Measurements from ENCODE around the gene PTCSC3. TPM values are rescaled to one million over a fixed set of nuclear protein-coding genes. Genes with fewer than 3 reads are reported as not detected.

The PTCSC3 gene
- total RNA-seq, 1 donor from 2014 or later = not detected

- Mint-ChIP-seq H3K4me1 (ENCODE audit: low read depth, unreplicated experiment) (no peaks in the 10 kb centered on the region), H3K4me3 (ENCODE audit: unreplicated experiment) (no peak overlapping the region), H3K27me3 (ENCODE audit: low read depth, unreplicated experiment) (no peaks in the 10 kb centered on the region), H3K27ac (ENCODE audit: unreplicated experiment) (no peak overlapping the region), H3K36me3 (ENCODE audit: low read depth, unreplicated experiment) (no peaks in the 10 kb centered on the region), H3K9me3 (ENCODE audit: unreplicated experiment) (peaks cover 5% of the 10 kb centered on the region)
- no peak overlapping the region for H3K9ac ChIP-seq (ENCODE audit: low read length)
- no peak for TF ChIP-seq EZH2 (IDR thresholded peaks at IDR 0.05; ENCODE audit: insufficient read depth, low read length)
- no peak overlapping the region for H3K4me2 ChIP-seq (ENCODE audit: low read length)
- H3K4me1 ChIP-seq (ENCODE audit: insufficient read depth, low read length) = no peaks in the 10 kb centered on the region
- H3K9me3 ChIP-seq (ENCODE audit: insufficient read depth, low read depth, low read length) = no peaks in the 10 kb centered on the region
- no peak overlapping the region for H2AFZ ChIP-seq (ENCODE audit: low read depth, low read length)
- FAIRE-seq (no peak), DNase-seq (ENCODE audit: low read depth) (peak; percentile 12)
- no peaks in the 10 kb centered on the region for H3K79me2 ChIP-seq (ENCODE audit: insufficient read depth, low read length)
- no peaks in the 10 kb centered on the region for H3K36me3 ChIP-seq (ENCODE audit: insufficient read depth, low read length)
- H3K4me3 ChIP-seq (ENCODE audit: insufficient read depth, low read depth, low read length) = no peak overlapping the region
- H4K20me1 ChIP-seq (ENCODE audit: insufficient read depth, low read length) = no peaks in the 10 kb centered on the region
- H3K27ac ChIP-seq (ENCODE audit: low read depth, low read length) = no peak overlapping the region
- H3K27me3 ChIP-seq (ENCODE audit: insufficient read depth, low read length) = no peaks in the 10 kb centered on the region
These were observed 47.3 kb downstream of the PTCSC3 start for GRCh38 chr14:36129181-36129580.

GRCh38 chr14:36113341-36113740 is 63.2 kb downstream of the PTCSC3 start:
- no peaks in the 10 kb centered on the region for H3K36me3 ChIP-seq (ENCODE audit: insufficient read depth, low read length)
- H3K4me3 ChIP-seq (ENCODE audit: insufficient read depth, low read depth, low read length) = no peak overlapping the region
- Mint-ChIP-seq H3K27ac (ENCODE audit: unreplicated experiment) (no peak overlapping the region), H3K4me1 (ENCODE audit: low read depth, unreplicated experiment) (no peaks in the 10 kb centered on the region), H3K4me3 (ENCODE audit: unreplicated experiment) (no peak overlapping the region), H3K9me3 (ENCODE audit: unreplicated experiment) (no peaks in the 10 kb centered on the region), H3K27me3 (ENCODE audit: low read depth, unreplicated experiment) (peaks cover 2% of the 10 kb centered on the region), H3K36me3 (ENCODE audit: low read depth, unreplicated experiment) (no peaks in the 10 kb centered on the region)
- H4K20me1 ChIP-seq (ENCODE audit: insufficient read depth, low read length) = no peaks in the 10 kb centered on the region
- H3K27me3 ChIP-seq (ENCODE audit: insufficient read depth, low read length) = no peaks in the 10 kb centered on the region
- TF ChIP-seq EZH2 (IDR thresholded peaks at IDR 0.05; ENCODE audit: insufficient read depth, low read length) (no peak), CTCF (IDR thresholded peaks at IDR 0.05; ENCODE audit: insufficient read depth, low read depth, low read length) (no peak)
- H3K9me3 ChIP-seq (ENCODE audit: insufficient read depth, low read depth, low read length) = no peaks in the 10 kb centered on the region
- H3K79me2 ChIP-seq (ENCODE audit: insufficient read depth, low read length) = no peaks in the 10 kb centered on the region
- no peak for FAIRE-seq
- H3K4me2 ChIP-seq (ENCODE audit: low read length) = no peak overlapping the region
- no peak for DNase-seq (ENCODE audit: low read depth)
- H3K27ac ChIP-seq (ENCODE audit: low read depth, low read length) = no peak overlapping the region
- H3K9ac ChIP-seq (ENCODE audit: low read length) = no peak overlapping the region
- H3K4me1 ChIP-seq (ENCODE audit: insufficient read depth, low read length) = no peaks in the 10 kb centered on the region
- no peak overlapping the region for H2AFZ ChIP-seq (ENCODE audit: low read depth, low read length)

GRCh38 chr14:36111822-36112583 is 64.5 kb downstream of the PTCSC3 start:
- Mint-ChIP-seq H3K9me3 (ENCODE audit: unreplicated experiment) (no peaks in the 10 kb centered on the region), H3K27ac (ENCODE audit: unreplicated experiment) (no peak overlapping the region), H3K4me3 (ENCODE audit: unreplicated experiment) (no peak overlapping the region), H3K4me1 (ENCODE audit: low read depth, unreplicated experiment) (no peaks in the 10 kb centered on the region), H3K27me3 (ENCODE audit: low read depth, unreplicated experiment) (peaks cover 8% of the 10 kb centered on the region), H3K36me3 (ENCODE audit: low read depth, unreplicated experiment) (no peaks in the 10 kb centered on the region)
- no peaks in the 10 kb centered on the region for H3K27me3 ChIP-seq (ENCODE audit: insufficient read depth, low read length)
- H3K4me2 ChIP-seq (ENCODE audit: low read length) = no peak overlapping the region
- DNase-seq (ENCODE audit: low read depth) (no peak), FAIRE-seq (no peak)
- H3K27ac ChIP-seq (ENCODE audit: low read depth, low read length) = no peak overlapping the region
- no peaks in the 10 kb centered on the region for H3K4me1 ChIP-seq (ENCODE audit: insufficient read depth, low read length)
- H3K4me3 ChIP-seq (ENCODE audit: insufficient read depth, low read depth, low read length) = no peak overlapping the region
- no peaks in the 10 kb centered on the region for H3K36me3 ChIP-seq (ENCODE audit: insufficient read depth, low read length)
- H3K9me3 ChIP-seq (ENCODE audit: insufficient read depth, low read depth, low read length) = no peaks in the 10 kb centered on the region
- H2AFZ ChIP-seq (ENCODE audit: low read depth, low read length) = no peak overlapping the region
- no peaks in the 10 kb centered on the region for H3K79me2 ChIP-seq (ENCODE audit: insufficient read depth, low read length)
- no peak for TF ChIP-seq EZH2 (IDR thresholded peaks at IDR 0.05; ENCODE audit: insufficient read depth, low read length)
- no peak for TF ChIP-seq CTCF (IDR thresholded peaks at IDR 0.05; ENCODE audit: insufficient read depth, low read depth, low read length)
- no peak overlapping the region for H3K9ac ChIP-seq (ENCODE audit: low read length)
- H4K20me1 ChIP-seq (ENCODE audit: insufficient read depth, low read length) = no peaks in the 10 kb centered on the region

Measured in astrocyte (in vitro differentiated cells and primary cell).